Lower leg skin (tissue), 3 donors: ENCODE measurements around the gene SPI1.

Experiments used
- CTCF ChIP-seq, 3 donors: fragments of 450-650 bp; IDR thresholded peaks; one replicate each; pipeline ENCODE4 v1.5.1; 2016; ENCODE audit warnings: antibody characterized with exemption in 3 of 3, mild to moderate bottlenecking in 3 of 3, moderate library complexity in 2 of 3
- POLR2A ChIP-seq, 2 donors: fragments of 450-650 bp; IDR thresholded peaks; one replicate each; pipeline ENCODE4 v1.6.1; 2016 to 2017; ENCODE audit warnings: antibody characterized with exemption in 2 of 2, mild to moderate bottlenecking in 1 of 2, moderate library complexity in 1 of 2

- TF ChIP-seq CTCF (IDR thresholded peaks at IDR 0.05) = no peak
- TF ChIP-seq POLR2A (IDR thresholded peaks at IDR 0.05) = no peak
Measured at GRCh38 chr11:47411884-47412746, 33.8 kb upstream of the SPI1 start.
